ENCODE measurements around the gene PSD4.

- TF ChIP-seq CTCF (conservative IDR thresholded peaks at IDR 0.05; ENCODE audit: low read depth, low read length): no peak
- no peak for TF ChIP-seq RAD21 (IDR thresholded peaks at IDR 0.05; ENCODE audit: low read length)
These were observed 49.4 kb upstream of the PSD4 start for GRCh38 chr2:113124181-113124961.
